ENCODE results near the gene BLTP3B. TPM values are rescaled to one million over a fixed set of nuclear protein-coding genes. Genes with fewer than 3 reads are reported as not detected.

BLTP3B gene
- total RNA-seq, 1 donor from 2014 or later: 11.9 TPM

DNA sequence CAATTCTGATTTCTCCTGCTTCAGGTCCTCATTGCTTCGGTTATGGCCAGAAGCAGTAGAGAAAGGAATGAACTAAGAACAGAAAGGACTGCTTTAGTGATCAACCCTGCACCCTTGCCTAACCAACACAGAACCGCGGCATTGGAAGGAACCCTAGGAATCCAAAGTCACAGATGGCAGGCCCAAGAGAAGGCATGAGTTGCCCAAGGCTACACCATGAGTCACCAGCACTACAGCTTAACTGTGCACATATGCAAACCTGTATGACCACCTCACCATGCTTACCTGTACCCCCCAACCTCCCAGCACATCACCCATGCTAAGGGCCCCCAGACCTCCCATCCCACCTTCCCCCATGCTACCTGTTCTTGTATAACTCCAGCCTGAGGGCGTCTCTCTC is 25.9 kb upstream of the BLTP3B start:
- TF ChIP-seq, protein P1, sequence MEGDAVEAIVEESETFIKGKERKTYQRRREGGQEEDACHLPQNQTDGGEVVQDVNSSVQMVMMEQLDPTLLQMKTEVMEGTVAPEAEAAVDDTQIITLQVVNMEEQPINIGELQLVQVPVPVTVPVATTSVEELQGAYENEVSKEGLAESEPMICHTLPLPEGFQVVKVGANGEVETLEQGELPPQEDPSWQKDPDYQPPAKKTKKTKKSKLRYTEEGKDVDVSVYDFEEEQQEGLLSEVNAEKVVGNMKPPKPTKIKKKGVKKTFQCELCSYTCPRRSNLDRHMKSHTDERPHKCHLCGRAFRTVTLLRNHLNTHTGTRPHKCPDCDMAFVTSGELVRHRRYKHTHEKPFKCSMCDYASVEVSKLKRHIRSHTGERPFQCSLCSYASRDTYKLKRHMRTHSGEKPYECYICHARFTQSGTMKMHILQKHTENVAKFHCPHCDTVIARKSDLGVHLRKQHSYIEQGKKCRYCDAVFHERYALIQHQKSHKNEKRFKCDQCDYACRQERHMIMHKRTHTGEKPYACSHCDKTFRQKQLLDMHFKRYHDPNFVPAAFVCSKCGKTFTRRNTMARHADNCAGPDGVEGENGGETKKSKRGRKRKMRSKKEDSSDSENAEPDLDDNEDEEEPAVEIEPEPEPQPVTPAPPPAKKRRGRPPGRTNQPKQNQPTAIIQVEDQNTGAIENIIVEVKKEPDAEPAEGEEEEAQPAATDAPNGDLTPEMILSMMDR (IDR thresholded peaks at IDR 0.05; ENCODE audit: borderline replicate concordance): no peak
- Histone ChIP-seq H3K36me3 (no peaks in the 10 kb centered on the region), H3K4me3 (no peak overlapping the region), H3K4me1 (peaks cover 11% of the 10 kb centered on the region), H3K27ac (replicated peaks) (no peak overlapping the region), H3K27me3 (ENCODE audit: low read depth) (no peaks in the 10 kb centered on the region), H3K9me3 (replicated peaks) (no peaks in the 10 kb centered on the region)
- no peak for DNase-seq
- intact Hi-C loops (cut with micrococcal nuclease): no loop called here

DNA sequence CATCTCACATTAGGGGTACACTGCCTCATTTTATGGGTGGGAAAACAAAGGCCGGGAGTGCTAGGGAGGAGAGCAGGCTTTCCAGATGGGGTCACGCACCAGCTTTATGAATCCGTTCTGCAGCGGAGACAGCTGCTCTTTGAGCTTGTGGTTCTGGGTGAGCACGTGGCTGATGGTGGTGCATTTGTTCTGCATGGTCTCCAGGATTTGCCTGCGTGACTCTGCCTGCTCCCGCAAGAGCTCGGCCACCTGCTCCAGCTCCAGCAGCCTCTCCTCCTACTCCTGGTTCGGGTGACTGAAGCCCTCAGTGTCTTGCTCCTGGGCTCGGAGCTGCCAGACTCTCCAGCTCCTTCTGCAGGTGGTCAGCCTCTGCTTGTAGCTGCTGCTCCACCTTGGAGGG is 23.6 kb upstream of the BLTP3B start:
- Histone ChIP-seq H3K4me1 (peaks cover 13% of the 10 kb centered on the region), H3K27me3 (ENCODE audit: low read depth) (no peaks in the 10 kb centered on the region), H3K36me3 (no peaks in the 10 kb centered on the region), H3K4me3 (no peak overlapping the region), H3K27ac (replicated peaks) (no peak overlapping the region), H3K9me3 (replicated peaks) (no peaks in the 10 kb centered on the region)
- intact Hi-C loops (cut with micrococcal nuclease): no loop called here
- DNase-seq: no peak
- TF ChIP-seq, protein P1 (IDR thresholded peaks at IDR 0.05; ENCODE audit: borderline replicate concordance): no peak

DNA sequence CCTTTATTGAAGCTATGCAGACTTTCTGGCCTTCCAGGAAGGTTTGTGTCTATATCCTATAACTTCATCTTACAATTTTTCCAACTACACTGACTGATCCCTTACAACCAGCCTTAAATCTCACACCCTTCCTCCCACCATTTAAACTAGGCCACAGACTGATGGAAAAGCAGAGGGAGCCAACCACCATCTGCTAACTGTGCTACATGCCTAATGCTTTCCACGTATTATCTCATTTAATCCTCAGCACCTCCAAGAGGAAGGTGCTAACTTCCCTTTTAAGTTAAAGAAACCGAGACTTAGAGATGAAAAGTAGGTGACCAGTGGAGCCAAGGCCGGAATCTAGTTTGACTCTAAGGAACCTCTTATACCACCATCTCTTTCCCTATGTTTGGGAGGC is 22.7 kb upstream of the BLTP3B start:
- TF ChIP-seq, protein P1 (IDR thresholded peaks at IDR 0.05; ENCODE audit: borderline replicate concordance): no peak

DNA sequence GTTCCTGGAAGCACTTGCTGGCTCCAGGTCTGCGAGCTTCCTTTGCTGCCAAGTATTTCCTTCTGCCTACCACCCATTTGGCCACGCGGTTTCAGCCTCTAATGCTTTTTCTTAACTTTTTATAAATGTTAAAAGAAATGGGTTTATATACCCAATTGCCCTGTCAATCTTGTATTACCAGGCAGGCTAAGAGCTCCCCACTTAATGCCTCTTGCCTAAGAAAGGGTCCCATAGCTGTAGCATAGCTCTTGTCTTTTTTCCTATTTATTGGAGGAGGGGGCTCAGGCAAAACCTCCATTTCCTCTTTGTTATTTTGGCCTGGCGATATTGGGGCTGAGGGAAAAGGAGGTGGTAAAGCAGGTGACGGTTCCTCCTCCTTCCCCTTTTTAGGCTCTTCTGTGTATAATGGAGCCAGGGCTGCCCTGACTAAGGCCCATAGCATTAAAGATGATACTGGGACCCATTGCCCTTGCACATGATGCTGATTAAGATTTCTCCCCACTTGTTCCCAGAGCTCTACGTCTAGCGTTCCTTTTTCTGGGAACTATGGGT is 21.6 kb upstream of the BLTP3B start:
- Histone ChIP-seq H3K4me3 (peak overlapping the region; percentile 50), H3K9me3 (replicated peaks) (no peaks in the 10 kb centered on the region)

More for the DNA sequence above, 22.7 kb upstream of the BLTP3B start:
- Histone ChIP-seq H3K4me3 (no peak overlapping the region), H3K36me3 (no peaks in the 10 kb centered on the region), H3K27me3 (ENCODE audit: low read depth) (no peaks in the 10 kb centered on the region), H3K9me3 (replicated peaks) (no peaks in the 10 kb centered on the region), H3K4me1 (peaks cover 13% of the 10 kb centered on the region), H3K27ac (replicated peaks) (no peak overlapping the region)
- DNase-seq: no peak
- intact Hi-C loops (cut with micrococcal nuclease): no loop called here

DNA sequence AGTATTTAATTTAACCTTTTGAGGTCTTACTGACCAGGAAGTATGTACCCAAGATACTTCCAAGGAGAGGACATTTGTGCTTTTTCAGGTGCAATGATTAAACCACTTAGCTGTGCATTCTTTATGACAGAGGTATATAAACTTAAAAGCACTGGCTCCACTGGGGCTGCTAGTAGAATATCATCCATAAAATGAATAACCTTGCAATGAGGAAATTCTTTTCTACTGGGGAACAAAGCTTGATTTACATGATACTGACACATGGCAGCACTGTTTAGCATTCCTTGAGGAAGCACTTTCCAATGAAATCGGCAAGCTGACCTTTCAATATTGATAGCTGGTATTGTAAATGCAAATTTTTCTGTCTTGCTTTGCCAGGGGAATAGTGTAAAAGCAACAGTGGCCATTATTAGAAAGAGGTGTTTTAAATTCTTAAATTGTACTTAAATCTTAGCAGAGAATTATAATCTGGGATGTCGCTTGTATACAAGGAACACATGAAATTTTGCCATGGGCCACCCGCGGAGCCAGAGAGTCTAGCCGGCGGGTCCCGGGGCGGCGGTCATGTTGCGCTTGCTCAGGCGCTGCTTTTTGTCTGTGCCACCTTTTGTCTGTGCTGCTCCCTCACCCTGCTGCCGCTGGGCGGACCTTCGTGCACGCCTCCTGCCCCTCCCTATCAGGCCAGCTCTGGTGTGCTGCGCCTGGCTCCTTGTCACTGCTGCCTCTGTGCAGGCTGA is 20.9 kb upstream of the BLTP3B start:
- H3K9me3 ChIP-seq (replicated peaks): no peaks in the 10 kb centered on the region
- H3K27me3 ChIP-seq (ENCODE audit: low read depth): no peaks in the 10 kb centered on the region
- intact Hi-C loops (cut with micrococcal nuclease): no loop called here
- TF ChIP-seq, protein P1 (IDR thresholded peaks at IDR 0.05; ENCODE audit: borderline replicate concordance): peak; percentile 42
- peak; percentile 81 for DNase-seq
- H3K27ac ChIP-seq (replicated peaks): no peak overlapping the region
- peaks cover 13% of the 10 kb centered on the region for H3K4me1 ChIP-seq
- H3K36me3 ChIP-seq: no peaks in the 10 kb centered on the region
- peak overlapping the region; percentile 50 for H3K4me3 ChIP-seq

More for the DNA sequence above, 21.6 kb upstream of the BLTP3B start:
- DNase-seq: no peak
- no peaks in the 10 kb centered on the region for H3K27me3 ChIP-seq (ENCODE audit: low read depth)
- H3K36me3 ChIP-seq: no peaks in the 10 kb centered on the region
- H3K27ac ChIP-seq (replicated peaks): no peak overlapping the region
- TF ChIP-seq, protein P1 (IDR thresholded peaks at IDR 0.05; ENCODE audit: borderline replicate concordance): peak; percentile 9
- intact Hi-C loops (cut with micrococcal nuclease): no loop called here
- H3K4me1 ChIP-seq: peaks cover 13% of the 10 kb centered on the region

Measured in left ventricle myocardium inferior (tissue), 1 donor.